ENCODE data around the gene SNPH.
"Not testable (repeated sequence)": the region's sequence is repeated elsewhere in the genome, so short reads cannot be mapped to it uniquely, and the experiment has no call there.

The SNPH gene

DNA sequence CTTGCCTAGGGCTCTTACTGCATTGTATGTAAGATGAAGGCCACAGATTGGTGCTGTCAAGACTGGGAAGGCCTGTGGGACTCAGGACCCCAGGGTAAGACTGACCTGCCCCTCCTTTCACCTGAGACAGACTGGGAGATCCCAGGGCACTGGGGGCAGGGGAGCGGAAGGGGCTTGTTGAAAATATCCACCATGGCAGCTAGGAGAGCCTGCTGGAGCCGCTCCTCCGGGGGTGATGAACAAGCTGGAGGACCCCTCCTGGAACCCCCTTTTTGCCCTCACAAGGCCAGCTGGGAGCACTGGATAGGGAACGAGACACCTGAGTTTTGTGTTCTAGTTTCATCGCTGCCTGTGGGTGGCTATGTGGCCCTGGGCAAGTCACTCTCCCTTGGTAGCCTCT is 72.0 kb downstream of the SNPH start:
- Histone ChIP-seq H3K27ac (replicated peaks) (no peak overlapping the region), H3K4me3 (replicated peaks; ENCODE audit: insufficient read depth, low read length) (no peak overlapping the region), H3K27me3 (ENCODE audit: insufficient read depth, poor library complexity, severe bottlenecking) (no peaks in the 10 kb centered on the region)
- DNase-seq (ENCODE audit: low read depth in 1 of 2, low spot score in 1 of 2) = no peak
- TF ChIP-seq POLR2AphosphoS5 (IDR thresholded peaks at IDR 0.05; ENCODE audit: low read depth) = no peak

DNA sequence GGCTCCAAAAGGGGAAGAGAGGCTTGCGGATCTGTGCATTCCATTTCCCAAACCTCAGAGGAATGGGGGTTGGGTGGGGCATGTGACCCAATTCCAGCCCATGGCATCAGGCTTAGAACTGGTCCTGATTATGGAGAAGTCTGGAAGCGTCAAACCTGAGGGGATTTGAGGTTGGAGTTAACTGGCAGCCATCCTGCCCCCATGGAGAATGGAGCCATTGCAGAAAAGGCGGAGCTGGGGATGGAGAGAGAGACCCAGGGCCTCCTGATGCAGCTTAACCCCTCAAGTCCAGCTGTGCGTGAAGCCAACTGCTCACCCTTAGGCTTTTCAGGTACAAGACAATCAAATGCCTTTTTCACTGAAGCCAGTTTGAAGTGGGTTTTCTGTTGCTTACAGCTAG is 72.7 kb downstream of the SNPH start:
- TF ChIP-seq, protein P1, sequence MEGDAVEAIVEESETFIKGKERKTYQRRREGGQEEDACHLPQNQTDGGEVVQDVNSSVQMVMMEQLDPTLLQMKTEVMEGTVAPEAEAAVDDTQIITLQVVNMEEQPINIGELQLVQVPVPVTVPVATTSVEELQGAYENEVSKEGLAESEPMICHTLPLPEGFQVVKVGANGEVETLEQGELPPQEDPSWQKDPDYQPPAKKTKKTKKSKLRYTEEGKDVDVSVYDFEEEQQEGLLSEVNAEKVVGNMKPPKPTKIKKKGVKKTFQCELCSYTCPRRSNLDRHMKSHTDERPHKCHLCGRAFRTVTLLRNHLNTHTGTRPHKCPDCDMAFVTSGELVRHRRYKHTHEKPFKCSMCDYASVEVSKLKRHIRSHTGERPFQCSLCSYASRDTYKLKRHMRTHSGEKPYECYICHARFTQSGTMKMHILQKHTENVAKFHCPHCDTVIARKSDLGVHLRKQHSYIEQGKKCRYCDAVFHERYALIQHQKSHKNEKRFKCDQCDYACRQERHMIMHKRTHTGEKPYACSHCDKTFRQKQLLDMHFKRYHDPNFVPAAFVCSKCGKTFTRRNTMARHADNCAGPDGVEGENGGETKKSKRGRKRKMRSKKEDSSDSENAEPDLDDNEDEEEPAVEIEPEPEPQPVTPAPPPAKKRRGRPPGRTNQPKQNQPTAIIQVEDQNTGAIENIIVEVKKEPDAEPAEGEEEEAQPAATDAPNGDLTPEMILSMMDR (IDR thresholded peaks at IDR 0.05; ENCODE audit: insufficient read depth, low read length) = no peak
- TF ChIP-seq GABPA (IDR thresholded peaks at IDR 0.05; ENCODE audit: low read depth) = no peak
- no peak for TF ChIP-seq SPI1 (IDR thresholded peaks at IDR 0.05; ENCODE audit: borderline replicate concordance, low read depth)
- no peak for TF ChIP-seq POLR2AphosphoS5 (IDR thresholded peaks at IDR 0.05; ENCODE audit: low read depth)
- TF ChIP-seq, protein P2, sequence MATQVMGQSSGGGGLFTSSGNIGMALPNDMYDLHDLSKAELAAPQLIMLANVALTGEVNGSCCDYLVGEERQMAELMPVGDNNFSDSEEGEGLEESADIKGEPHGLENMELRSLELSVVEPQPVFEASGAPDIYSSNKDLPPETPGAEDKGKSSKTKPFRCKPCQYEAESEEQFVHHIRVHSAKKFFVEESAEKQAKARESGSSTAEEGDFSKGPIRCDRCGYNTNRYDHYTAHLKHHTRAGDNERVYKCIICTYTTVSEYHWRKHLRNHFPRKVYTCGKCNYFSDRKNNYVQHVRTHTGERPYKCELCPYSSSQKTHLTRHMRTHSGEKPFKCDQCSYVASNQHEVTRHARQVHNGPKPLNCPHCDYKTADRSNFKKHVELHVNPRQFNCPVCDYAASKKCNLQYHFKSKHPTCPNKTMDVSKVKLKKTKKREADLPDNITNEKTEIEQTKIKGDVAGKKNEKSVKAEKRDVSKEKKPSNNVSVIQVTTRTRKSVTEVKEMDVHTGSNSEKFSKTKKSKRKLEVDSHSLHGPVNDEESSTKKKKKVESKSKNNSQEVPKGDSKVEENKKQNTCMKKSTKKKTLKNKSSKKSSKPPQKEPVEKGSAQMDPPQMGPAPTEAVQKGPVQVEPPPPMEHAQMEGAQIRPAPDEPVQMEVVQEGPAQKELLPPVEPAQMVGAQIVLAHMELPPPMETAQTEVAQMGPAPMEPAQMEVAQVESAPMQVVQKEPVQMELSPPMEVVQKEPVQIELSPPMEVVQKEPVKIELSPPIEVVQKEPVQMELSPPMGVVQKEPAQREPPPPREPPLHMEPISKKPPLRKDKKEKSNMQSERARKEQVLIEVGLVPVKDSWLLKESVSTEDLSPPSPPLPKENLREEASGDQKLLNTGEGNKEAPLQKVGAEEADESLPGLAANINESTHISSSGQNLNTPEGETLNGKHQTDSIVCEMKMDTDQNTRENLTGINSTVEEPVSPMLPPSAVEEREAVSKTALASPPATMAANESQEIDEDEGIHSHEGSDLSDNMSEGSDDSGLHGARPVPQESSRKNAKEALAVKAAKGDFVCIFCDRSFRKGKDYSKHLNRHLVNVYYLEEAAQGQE (IDR thresholded peaks at IDR 0.05; ENCODE audit: insufficient replicate concordance, low read depth) = no peak
- Histone ChIP-seq H3K27ac (replicated peaks) (no peak overlapping the region), H3K4me3 (replicated peaks; ENCODE audit: insufficient read depth, low read length) (no peak overlapping the region), H3K27me3 (ENCODE audit: insufficient read depth, poor library complexity, severe bottlenecking) (no peaks in the 10 kb centered on the region)
- DNase-seq (ENCODE audit: low read depth in 1 of 2, low spot score in 1 of 2) = no peak

DNA sequence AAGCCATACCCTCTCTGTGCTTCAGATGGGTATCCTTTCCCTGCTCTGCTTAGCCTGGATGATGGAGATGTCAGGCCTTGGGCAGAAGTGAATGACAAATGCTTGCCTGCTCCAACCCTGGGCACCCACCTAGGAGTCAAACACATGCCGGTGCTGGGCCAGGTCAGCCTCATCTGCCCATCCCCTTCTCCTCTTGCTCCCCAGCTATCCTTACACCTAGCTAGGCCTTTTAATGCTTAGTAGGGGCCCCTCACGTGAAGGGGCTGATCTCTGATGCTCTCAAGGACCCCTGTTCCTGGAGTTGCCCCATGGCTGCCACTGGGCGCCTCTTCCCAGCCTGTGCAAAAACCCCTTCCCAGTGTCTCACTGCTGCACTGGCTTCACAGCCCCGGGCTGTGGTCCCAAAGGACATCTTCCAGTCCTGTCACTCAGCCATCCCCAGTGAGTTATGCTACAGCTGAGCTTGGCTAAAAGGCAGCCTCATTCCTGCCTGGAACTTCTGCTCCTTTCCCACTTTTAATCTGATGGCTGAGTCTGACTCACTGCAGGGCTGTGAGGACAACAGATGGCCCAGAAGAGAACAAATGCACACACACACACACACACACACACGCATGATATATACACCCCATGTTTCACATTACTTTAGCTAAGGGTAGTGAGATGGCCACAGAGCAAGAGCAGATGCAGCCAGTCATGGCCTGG is 75.6 kb downstream of the SNPH start:
- DNase-seq (ENCODE audit: low read depth in 1 of 2, low spot score in 1 of 2) = no peak
- no peaks in the 10 kb centered on the region for H3K27me3 ChIP-seq (ENCODE audit: insufficient read depth, poor library complexity, severe bottlenecking)
- H3K27ac ChIP-seq (replicated peaks) = no peak overlapping the region
- TF ChIP-seq GABPA (IDR thresholded peaks at IDR 0.05; ENCODE audit: low read depth) (no peak), SPI1 (IDR thresholded peaks at IDR 0.05; ENCODE audit: borderline replicate concordance, low read depth) (no peak), POLR2AphosphoS5 (IDR thresholded peaks at IDR 0.05; ENCODE audit: low read depth) (no peak)
- TF ChIP-seq, protein P2 (IDR thresholded peaks at IDR 0.05; ENCODE audit: insufficient replicate concordance, low read depth) = no peak
- TF ChIP-seq, protein P1 (IDR thresholded peaks at IDR 0.05; ENCODE audit: insufficient read depth, low read length) = no peak
- H3K4me3 ChIP-seq (replicated peaks; ENCODE audit: insufficient read depth, low read length) = no peak overlapping the region

DNA sequence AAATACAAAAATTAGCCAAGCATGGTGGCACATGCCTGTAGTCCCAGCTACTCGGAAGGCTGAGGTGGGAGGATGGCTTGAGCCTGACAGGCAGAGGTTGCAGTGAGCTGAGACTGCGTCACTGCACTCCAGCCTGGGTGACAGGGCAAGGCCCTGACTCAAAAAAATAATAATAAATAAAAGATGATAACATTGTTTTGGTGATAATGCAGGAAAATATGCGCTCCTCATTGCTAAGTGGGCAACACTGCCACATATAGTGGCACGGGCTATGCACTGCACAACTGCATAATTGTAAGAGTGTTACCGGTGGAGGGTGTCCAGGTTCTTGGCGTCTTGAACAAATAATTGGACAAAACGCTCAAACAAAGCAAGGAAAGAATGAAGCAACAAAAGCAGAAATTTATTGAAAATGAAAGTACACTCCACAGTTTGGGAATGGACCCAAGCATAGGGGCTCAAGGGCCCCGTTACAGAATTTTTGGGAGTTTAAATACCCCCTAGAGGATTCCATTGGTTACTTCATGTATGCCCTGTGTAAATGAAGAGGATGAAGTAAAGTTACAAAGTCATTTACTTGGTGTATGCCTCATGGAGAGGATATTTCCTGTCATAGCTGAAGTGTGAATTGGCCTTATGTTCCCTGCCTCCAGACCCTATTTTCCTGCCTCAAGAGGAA is 77.5 kb downstream of the SNPH start:
- H3K27me3 ChIP-seq (ENCODE audit: insufficient read depth, poor library complexity, severe bottlenecking); H3K27ac ChIP-seq (replicated peaks): not testable (repeated sequence)

More for the DNA sequence above, 77.5 kb downstream of the SNPH start:
- not testable (repeated sequence) for H3K4me3 ChIP-seq (replicated peaks; ENCODE audit: insufficient read depth, low read length); DNase-seq (ENCODE audit: low read depth in 1 of 2, low spot score in 1 of 2)

Measured in HL-60 (cell line).